Upper lobe of right lung (tissue), 1 donor: ENCODE data around the gene GEN1. TPM values are rescaled to one million over a fixed set of nuclear protein-coding genes. Genes with fewer than 3 reads are reported as not detected.
A peak's percentile ranks its signal among the peaks of the same experiment; 100 is the strongest.
"Not testable (repeated sequence)": the region's sequence is repeated elsewhere in the genome, so short reads cannot be mapped to it uniquely, and the experiment has no call there.

Experiments
- ATAC-seq: fragments of 200-7000 bp; cut with Tn5 transposase; one replicate; pipeline ENCODE4 v1.9.1; 2020; ENCODE audit warnings: mild to moderate bottlenecking, moderate library complexity
- DNase-seq: peaks from one replicate; pipeline ENCODE4 v3.0.0-alpha.2; 2020
- H3K27ac ChIP-seq: fragments of 200-600 bp; one replicate; pipeline ENCODE4 v1.8.0; 2022
- H3K27me3 ChIP-seq: fragments of 200-600 bp; one replicate; pipeline ENCODE4 v1.8.0; 2022; ENCODE audit warnings: mild to moderate bottlenecking
- H3K36me3 ChIP-seq: fragments of 200-600 bp; one replicate; pipeline ENCODE4 v1.8.0; 2022
- H3K4me1 ChIP-seq: fragments of 200-600 bp; one replicate; pipeline ENCODE4 v1.8.0; 2022
- H3K4me3 ChIP-seq: fragments of 200-600 bp; one replicate; pipeline ENCODE4 v1.8.0; 2022; ENCODE audit warnings: mild to moderate bottlenecking
- H3K9me3 ChIP-seq: fragments of 200-600 bp; one replicate; pipeline ENCODE4 v1.8.0; 2022
- CTCF ChIP-seq: fragments of 200-600 bp; IDR thresholded peaks from one replicate; pipeline ENCODE4 v1.8.0; 2022; ENCODE audit warnings: antibody characterized with exemption
- intact Hi-C: fragments of 100-400 bp; cut with DNase I; formaldehyde crosslinking; loops from one replicate; pipeline ENCODE4 v1.11.0; 2022
- total RNA-seq: library from RNA; stranded (reverse); fragmentation: NEBNext Ultra II Directional; extraction: Animal tissue kit (Norgen Biotek cat#: 25700); gene quantifications from one replicate; pipeline ENCODE4 v1.2.1, GENCODE V29; 2021
- donor health status: DM: no; HTN: yes; CAD: no; lungs with severe emphysema.

The GEN1 gene
- total RNA-seq, 1 donor from 2014 or later = 7.0 TPM

- H3K27ac ChIP-seq = no peak overlapping the region
- DNase-seq = no peak
These were observed 68.6 kb downstream of the GEN1 start for GRCh38 chr2:17822445-17823117.

GRCh38 chr2:17823646-17824045 is 69.7 kb downstream of the GEN1 start:
- H3K4me3 ChIP-seq, H3K36me3 ChIP-seq, ATAC-seq, DNase-seq, H3K27ac ChIP-seq, intact Hi-C loops, H3K27me3 ChIP-seq, H3K9me3 ChIP-seq: not testable (repeated sequence)
- H3K4me1 ChIP-seq = peaks cover 22% of the 10 kb centered on the region

More at GRCh38 chr2:17822445-17823117, 68.6 kb downstream of the GEN1 start:
- Histone ChIP-seq H3K36me3 (no peaks in the 10 kb centered on the region), H3K4me3 (no peak overlapping the region), H3K9me3 (no peaks in the 10 kb centered on the region), H3K4me1 (peaks cover 22% of the 10 kb centered on the region), H3K27me3 (no peaks in the 10 kb centered on the region)
- ATAC-seq = no peak
- intact Hi-C loops = no loop called here
- no peak for TF ChIP-seq CTCF

GRCh38 chr2:17827316-17827715 is 73.4 kb downstream of the GEN1 start:
- Histone ChIP-seq H3K9me3 (no peaks in the 10 kb centered on the region), H3K4me3 (no peak overlapping the region), H3K36me3 (no peaks in the 10 kb centered on the region), H3K27ac (no peak overlapping the region), H3K4me1 (peaks cover 1% of the 10 kb centered on the region), H3K27me3 (peaks cover 4% of the 10 kb centered on the region)
- ATAC-seq (no peak), DNase-seq (no peak)
- TF ChIP-seq CTCF = no peak
- intact Hi-C loops = no loop called here

GRCh38 chr2:17827785-17828184 is 73.8 kb downstream of the GEN1 start:
- intact Hi-C loops = no loop called here
- Histone ChIP-seq H3K4me3 (no peak overlapping the region), H3K27ac (no peak overlapping the region), H3K9me3 (no peaks in the 10 kb centered on the region), H3K4me1 (no peaks in the 10 kb centered on the region), H3K36me3 (no peaks in the 10 kb centered on the region), H3K27me3 (peaks cover 4% of the 10 kb centered on the region)
- DNase-seq (no peak), ATAC-seq (no peak)
- TF ChIP-seq CTCF = no peak

GRCh38 chr2:17830053-17831034 is 76.4 kb downstream of the GEN1 start:
- intact Hi-C loops = no loop called here

More at GRCh38 chr2:17830053-17831034, 76.4 kb downstream of the GEN1 start:
- Histone ChIP-seq H3K4me1 (no peaks in the 10 kb centered on the region), H3K4me3 (peak overlapping the region; percentile 6), H3K27me3 (peaks cover 4% of the 10 kb centered on the region), H3K36me3 (no peaks in the 10 kb centered on the region), H3K9me3 (no peaks in the 10 kb centered on the region), H3K27ac (no peak overlapping the region)
- ATAC-seq (peak; percentile 96), DNase-seq (peak; percentile 83)
- TF ChIP-seq CTCF = peak; percentile 84
